H1 (cell line): ENCODE data around the gene DHPS. TPM values are rescaled to one million over a fixed set of nuclear protein-coding genes. Genes with fewer than 3 reads are reported as not detected.

Source experiments
- CTCF ChIA-PET: fragments of 300-600 bp; sonication (Branson Sonifier 250); formaldehyde crosslinking; loops from one replicate; lab custom pipeline; 2021; ENCODE audit not compliant: partially characterized antibody; lab: Charles Lee
- POLR2A ChIA-PET: fragments of 300-600 bp; sonication (Branson Sonifier 250); formaldehyde crosslinking; loops from one replicate; lab custom pipeline; 2021; ENCODE audit warnings: inconsistent platforms; ENCODE audit not compliant: partially characterized antibody; lab: Charles Lee
- DNase-seq, 2 experiments: peaks; one replicate each; pipeline versions ENCODE4 v3.0.0 to v3.0.0-alpha.2; 2010 to 2022; ENCODE audit warnings: low spot score in 2 of 2, low read depth in 1 of 2, mixed read lengths in 1 of 2
- FAIRE-seq: peaks from 2 replicates; lab custom pipeline; 2011; peaks lifted over from hg19 to GRCh38; lab: Jason Lieb, UNC
- H2AFZ ChIP-seq: 2 replicates; pipeline ENCODE4 v1.8.1; 2012; ENCODE audit warnings: low read length, inconsistent platforms
- H2AK5ac ChIP-seq: 2 replicates; pipeline ENCODE4 v1.6.1; 2013; ENCODE audit warnings: low read depth, low read length
- H2BK120ac ChIP-seq: replicated peaks from 2 replicates; pipeline ENCODE3; 2013; ENCODE audit warnings: low read depth, low read length, inconsistent platforms
- H2BK12ac ChIP-seq: 2 replicates; pipeline ENCODE4 v1.6.1; 2013; ENCODE audit warnings: low read depth, low read length
- H2BK15ac ChIP-seq: 2 replicates; pipeline ENCODE4 v1.6.1; 2013; ENCODE audit warnings: low read length
- H2BK20ac ChIP-seq: 2 replicates; pipeline ENCODE4 v1.6.1; 2013; ENCODE audit warnings: low read length
- H2BK5ac ChIP-seq: 2 replicates; pipeline ENCODE4 v1.6.1; 2013; ENCODE audit warnings: low read depth, low read length
- H3K14ac ChIP-seq: 2 replicates; pipeline ENCODE4 v1.6.1; 2013; ENCODE audit warnings: inconsistent platforms; ENCODE audit not compliant: insufficient read length
- H3K18ac ChIP-seq: 2 replicates; pipeline ENCODE4 v1.6.1; 2013; ENCODE audit warnings: low read length; ENCODE audit errors: extremely low read depth
- H3K23ac ChIP-seq: 2 replicates; pipeline ENCODE4 v1.6.1; 2013; ENCODE audit warnings: inconsistent platforms; ENCODE audit not compliant: insufficient read length
- H3K23me2 ChIP-seq: 2 replicates; pipeline ENCODE4 v1.6.1; 2013; ENCODE audit warnings: low read depth, low read length
- H3K27ac ChIP-seq: 2 replicates; pipeline ENCODE4 v1.6.1; 2011; ENCODE audit warnings: low read depth, low read length, inconsistent platforms
- H3K27me3 ChIP-seq, 4 experiments: replicated peaks in 1 of 4; 1 replicate in 1 of 4; 2 replicates in 3 of 4; pipeline versions ENCODE4 v1.6.1 to v1.8.1; 2011 to 2013; ENCODE audit warnings: low read length in 3 of 4, mild to moderate bottlenecking in 3 of 4, inconsistent platforms in 2 of 4, mixed read lengths in 2 of 4, moderate library complexity in 1 of 4; ENCODE audit not compliant: control insufficient read depth in 3 of 4, insufficient read depth in 3 of 4; ENCODE audit errors: extremely low read depth in 1 of 4
- H3K36me3 ChIP-seq, 4 experiments: 2 replicates each; pipeline versions ENCODE4 v1.6.1 to v1.8.1; 2011 to 2013; ENCODE audit warnings: mild to moderate bottlenecking in 4 of 4, low read length in 3 of 4, moderate library complexity in 2 of 4, control low read depth in 1 of 4, inconsistent platforms in 1 of 4; ENCODE audit not compliant: insufficient read depth in 4 of 4, control insufficient read depth in 2 of 4
- H3K4ac ChIP-seq: replicated peaks from 2 replicates; pipeline ENCODE3; 2013; ENCODE audit warnings: low read length, low read depth, mixed read lengths, inconsistent platforms; ENCODE audit not compliant: insufficient read length
- H3K4me1 ChIP-seq, 4 experiments: replicated peaks in 1 of 4; 1 replicate in 1 of 4; 2 replicates in 3 of 4; pipeline versions ENCODE4 v1.6.1 to v1.8.1; 2011 to 2013; ENCODE audit warnings: low read length in 3 of 4, inconsistent platforms in 2 of 4, mixed read lengths in 1 of 4; ENCODE audit not compliant: insufficient read depth in 4 of 4, control insufficient read depth in 3 of 4
- H3K4me2 ChIP-seq, 2 experiments: 2 replicates each; pipeline versions ENCODE4 v1.6.1 to v1.8.1; 2011 to 2013; ENCODE audit warnings: low read depth in 2 of 2, low read length in 2 of 2, control low read depth in 1 of 2, inconsistent platforms in 1 of 2, mild to moderate bottlenecking in 1 of 2; ENCODE audit not compliant: insufficient read depth in 1 of 2
- H3K4me3 ChIP-seq, 4 experiments: fragments of 200-600, 300-600 bp in 1 of 4; sonication (generic), shearing (Covaris generic), sonication (Bioruptor Twin) in 1 of 4; 2 replicates each; pipeline versions ENCODE4 v1.5.1 to v1.8.1; 2011 to 2016; ENCODE audit warnings: low read length in 4 of 4, low read depth in 3 of 4, control low read depth in 2 of 4, inconsistent platforms in 2 of 4, mild to moderate bottlenecking in 2 of 4, mixed read lengths in 1 of 4, moderate library complexity in 1 of 4; ENCODE audit not compliant: insufficient read depth in 2 of 4; ENCODE audit errors: extremely low read depth in 1 of 4
- H3K56ac ChIP-seq: replicated peaks from 2 replicates; pipeline ENCODE3; 2013; ENCODE audit warnings: low read depth, mild to moderate bottlenecking, mixed read lengths, low read length, inconsistent platforms; ENCODE audit not compliant: insufficient read length
- H3K79me1 ChIP-seq: 2 replicates; pipeline ENCODE4 v1.6.1; 2013; ENCODE audit warnings: low read depth, low read length, control low read depth
- H3K79me2 ChIP-seq, 2 experiments: 2 replicates each; pipeline versions ENCODE4 v1.6.1 to v1.8.1; 2012 to 2013; ENCODE audit warnings: low read length in 2 of 2, mild to moderate bottlenecking in 2 of 2, inconsistent platforms in 1 of 2; ENCODE audit not compliant: insufficient read depth in 2 of 2, control insufficient read depth in 1 of 2
- H3K9ac ChIP-seq, 4 experiments: replicated peaks in 1 of 4; 1 replicate in 1 of 4; 2 replicates in 3 of 4; pipeline versions ENCODE4 v1.6.1 to v1.8.1; 2011 to 2013; ENCODE audit warnings: low read depth in 3 of 4, low read length in 3 of 4, control low read depth in 2 of 4, mild to moderate bottlenecking in 2 of 4, moderate library complexity in 2 of 4, inconsistent platforms in 1 of 4; ENCODE audit errors: extremely low read depth in 1 of 4
- H3K9me3 ChIP-seq, 2 experiments: 2 replicates each; pipeline versions ENCODE4 v1.6.1 to v1.8.1; 2012 to 2013; ENCODE audit warnings: mild to moderate bottlenecking in 2 of 2, moderate library complexity in 2 of 2, control low read depth in 1 of 2, inconsistent platforms in 1 of 2, low read depth in 1 of 2, low read length in 1 of 2, mixed read lengths in 1 of 2; ENCODE audit not compliant: insufficient read depth in 2 of 2
- H4K20me1 ChIP-seq, 2 experiments: replicated peaks in 1 of 2; 2 replicates each; pipeline versions ENCODE3 to v1.8.1; 2011 to 2013; ENCODE audit warnings: inconsistent platforms in 2 of 2, low read length in 2 of 2, mild to moderate bottlenecking in 1 of 2; ENCODE audit not compliant: insufficient read depth in 2 of 2, control insufficient read depth in 1 of 2
- H4K5ac ChIP-seq: 2 replicates; pipeline ENCODE4 v1.6.1; 2013; ENCODE audit warnings: low read length, low read depth, mixed read lengths, inconsistent platforms; ENCODE audit not compliant: insufficient read length
- H4K8ac ChIP-seq: 2 replicates; pipeline ENCODE4 v1.8.0; 2013; ENCODE audit warnings: mild to moderate bottlenecking, moderate library complexity, low read length, inconsistent platforms; ENCODE audit not compliant: insufficient read depth; ENCODE audit errors: extremely low read depth
- H4K91ac ChIP-seq: replicated peaks from 2 replicates; pipeline ENCODE3; 2013; ENCODE audit warnings: low read length, mixed read lengths, inconsistent platforms; ENCODE audit not compliant: insufficient read length
- HDAC6 ChIP-seq: IDR thresholded peaks from one replicate; pipeline ENCODE4 v1.7.1; 2012; ENCODE audit warnings: low read depth, mild to moderate bottlenecking, inconsistent platforms, low read length, moderate library complexity
- JUND ChIP-seq: IDR thresholded peaks from 2 replicates; pipeline ENCODE4 v1.6.1; 2011; ENCODE audit warnings: mild to moderate bottlenecking, improper control_type of control experiment, low read length
- KDM1A ChIP-seq: fragments of 200-600, 300-600 bp; sonication (generic); IDR thresholded peaks from 2 replicates; pipeline ENCODE4 v1.7.1; 2016; ENCODE audit warnings: mild to moderate bottlenecking, low read length, borderline replicate concordance
- NANOG ChIP-seq: IDR thresholded peaks from 2 replicates; pipeline ENCODE4 v1.6.1; 2011; ENCODE audit warnings: low read length, low read depth, mild to moderate bottlenecking, inconsistent platforms; ENCODE audit not compliant: insufficient read depth, poor library complexity, severe bottlenecking
- RXRA ChIP-seq: IDR thresholded peaks from 2 replicates; pipeline ENCODE4 v1.6.1; 2011; ENCODE audit warnings: low read depth, mild to moderate bottlenecking, low read length, moderate library complexity; ENCODE audit not compliant: insufficient read depth
- WGBS, 2 experiments: shearing (Covaris generic) in 1 of 2; methylation state at CpG; one replicate each; pipeline versions ENCODE4 v1.1.6 to v1.1.7; 2013 to 2015; ENCODE audit warnings: low lambda C conversion rate in 2 of 2, mixed read lengths in 2 of 2, inconsistent platforms in 1 of 2, low coverage in 1 of 2, missing lambda C conversion rate in 1 of 2; ENCODE audit not compliant: insufficient replicate concordance in 2 of 2, insufficient coverage in 1 of 2, insufficient read length in 1 of 2; ENCODE audit errors: extremely low coverage in 1 of 2, missing lambda C conversion rate in 1 of 2; 5-methylcytosine and 5-hydroxymethylcytosine counted together
- polyA plus RNA-seq, 7 experiments: library from polyadenylated mRNA; depleted of rRNA in 3 of 7; stranded (reverse) in 5 of 7; unstranded in 2 of 7; fragments of >200 nt in 5 of 7; fragments of 200-250 nt in 2 of 7; gene quantifications; 1 replicate in 5 of 7; 2 replicates in 1 of 7; 4 replicates in 1 of 7; pipeline versions ENCODE4 v1.2.1 to v1.2.3, GENCODE V29; 2011 to 2013; ENCODE audit warnings: missing spikeins in 2 of 7, mixed read lengths in 2 of 7
- total RNA-seq: library from RNA; stranded (reverse); fragmentation: NEBNext Ultra II Directional; extraction: Animal tissue kit (Norgen Biotek cat#: 25700); gene quantifications from 2 replicates; pipeline ENCODE4 v1.2.1, GENCODE V29; 2021

DHPS gene
- total and polyA plus RNA-seq, 2 of the 8 experiments (the other 6 are each of a cell fraction or from before 2014, with no cell fraction given): 86.6 to 99.6 TPM

- DNase-seq (no peak), FAIRE-seq (no peak)
- Histone ChIP-seq H2BK20ac (no peak overlapping the region), H3K4me1 (peaks cover 0 to 4% (median 3%) of the 10 kb centered on the region in 4 experiments; a peak in 2 of 7 replicates), H3K18ac (no peak overlapping the region), H3K9me3 (no peaks in the 10 kb centered on the region), H3K56ac (no peak overlapping the region), H2BK5ac (no peak overlapping the region), H3K36me3 (peaks cover 0 to 17% (median 6%) of the 10 kb centered on the region in 4 experiments; a peak in 5 of 8 replicates), H2BK15ac (no peak overlapping the region), H4K91ac (no peak overlapping the region), H2AK5ac (no peak overlapping the region), H3K23me2 (peaks cover 7% of the 10 kb centered on the region; the same call in 1 of the 2 replicates), H3K79me2 (no peaks in the 10 kb centered on the region), H3K27me3 (no peaks in the 10 kb centered on the region), H3K23ac (no peak overlapping the region), H3K4me3 (peak overlapping the region; percentile 68 to 87 (median 82); a peak in 6 of 8 replicates), H2AFZ (no peak overlapping the region), H4K20me1 (peaks cover 0 to 5% of the 10 kb centered on the region in 2 experiments), H3K4me2 (peak overlapping the region; percentile 78 to 95), H3K14ac (no peak overlapping the region), H3K4ac (no peak overlapping the region), H3K79me1 (no peaks in the 10 kb centered on the region), H2BK12ac (no peak overlapping the region), H2BK120ac (peak overlapping the region; percentile 24), H3K27ac (no peak overlapping the region), H3K9ac (peak overlapping the region in 2 of 4 experiments; percentile 8 to 69; a peak in 2 of 7 replicates), H4K5ac (no peak overlapping the region), H4K8ac (no peak overlapping the region)
- CTCF ChIA-PET: interaction anchor here (0.6 to 1.4 kb wide), 6 partner anchors 10 to 152 kb away, joined by 3 to 5 read pairs (median 4); no protein-coding TSS in a partner anchor
- TF ChIP-seq KDM1A (no peak), HDAC6 (no peak), RXRA (no peak), NANOG (no peak), JUND (no peak)
- POLR2A ChIA-PET: interaction anchor here (1.3 to 9.2 kb wide), 5 partner anchors 8 to 27 kb away, joined by 6 to 93 read pairs (median 35); partner anchors contain the start of genes DHPS, GNG14 and TNPO2
- 92% methylated on average over 1 of the region's 1 CpG; no CpG with 5 or more reads in 1 of the 2 experiments for WGBS, 2 experiments
Measured at GRCh38 chr19:12695514-12695913, 13.8 kb upstream of the DHPS start.
